GM21367 (cell line): Measurements from ENCODE around the gene MCHR2.
"Not testable (repeated sequence)": the region's sequence is repeated elsewhere in the genome, so short reads cannot be mapped to it uniquely, and the experiment has no call there.

ENCODE experiments used
- ATAC-seq: cut with Tn5 transposase; IDR thresholded peaks from one replicate; pipeline ENCODE4 v1.9.1; 2021; ENCODE audit not compliant: unreplicated experiment

The MCHR2 gene

DNA sequence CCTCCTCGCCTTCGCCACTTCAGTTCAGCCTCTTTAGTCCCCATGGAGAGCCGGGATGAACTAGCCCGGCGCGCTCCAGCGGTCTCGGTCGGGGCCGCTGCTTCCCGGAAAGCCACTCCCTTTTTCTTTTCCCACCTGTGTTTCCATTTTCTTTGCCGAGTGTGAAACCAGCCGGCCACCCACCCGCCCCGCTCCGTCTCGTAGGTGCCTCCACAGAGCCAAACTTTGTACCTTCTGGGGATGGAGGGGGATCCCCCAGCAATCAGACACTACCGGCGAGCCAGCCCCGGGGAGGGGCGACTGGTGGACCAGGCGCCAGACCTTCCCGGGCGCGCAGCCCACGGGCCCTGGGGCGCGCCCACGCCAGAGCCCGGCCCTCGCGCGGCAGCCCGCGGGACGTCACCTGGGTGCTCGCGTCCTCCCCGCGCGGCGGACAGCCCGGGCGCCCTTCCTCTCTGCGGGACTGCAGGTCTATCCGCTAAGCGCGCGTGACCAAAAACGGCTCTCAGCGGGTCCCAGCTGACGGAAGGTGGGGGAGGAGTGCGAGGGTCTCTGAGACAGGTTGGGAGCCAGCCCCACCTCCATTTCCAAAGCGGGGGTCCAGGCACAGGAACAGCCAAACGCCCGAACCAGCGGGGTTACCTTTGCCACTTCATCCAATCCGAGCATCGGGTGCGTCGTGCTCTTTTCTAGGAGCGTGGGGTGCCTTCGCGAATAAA, at the start of gene MCHR2:
TSS of gene MCHR2 (minus strand) at position 691 of the 719 bp plus-strand sequence. CDS start 38,076 bp downstream, outside the sequence.
- ATAC-seq = no peak

DNA sequence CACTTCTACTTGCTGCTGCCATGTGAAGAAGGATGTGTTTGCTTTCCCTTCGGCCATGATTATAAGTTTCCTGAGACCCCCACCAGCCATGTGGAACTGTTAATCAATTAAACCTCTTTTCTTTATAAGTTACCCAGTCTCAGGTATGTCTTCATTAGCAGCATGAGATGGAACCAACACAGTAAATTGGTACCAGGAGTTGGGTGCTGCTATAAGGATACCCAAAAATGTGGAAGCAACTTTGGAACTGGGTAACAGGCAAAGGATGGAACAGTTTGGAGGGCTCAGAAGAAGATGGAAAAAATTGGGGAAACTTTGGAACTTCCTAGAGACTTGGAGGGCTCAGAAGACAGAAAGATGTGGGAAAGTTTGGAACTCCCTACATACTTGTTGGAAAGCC, 44.5 kb upstream of the MCHR2 start:
- ATAC-seq = not testable (repeated sequence)

GRCh38 chr6:100035873-100036653, 42.0 kb upstream of the MCHR2 start:
- peak; percentile 60 for ATAC-seq

- ATAC-seq = no peak
Measured at GRCh38 chr6:100023798-100024197, 29.8 kb upstream of the MCHR2 start.

- no peak for ATAC-seq
Measured at GRCh38 chr6:100022847-100023246, 28.8 kb upstream of the MCHR2 start.

- ATAC-seq = no peak
Measured at GRCh38 chr6:100008857-100009256, 14.8 kb upstream of the MCHR2 start.

- ATAC-seq = peak; percentile 93
Measured at GRCh38 chr6:100001915-100002388, 7.9 kb upstream of the MCHR2 start.

GRCh38 chr6:99997141-99997540, 3.1 kb upstream of the MCHR2 start:
- no peak for ATAC-seq

DNA sequence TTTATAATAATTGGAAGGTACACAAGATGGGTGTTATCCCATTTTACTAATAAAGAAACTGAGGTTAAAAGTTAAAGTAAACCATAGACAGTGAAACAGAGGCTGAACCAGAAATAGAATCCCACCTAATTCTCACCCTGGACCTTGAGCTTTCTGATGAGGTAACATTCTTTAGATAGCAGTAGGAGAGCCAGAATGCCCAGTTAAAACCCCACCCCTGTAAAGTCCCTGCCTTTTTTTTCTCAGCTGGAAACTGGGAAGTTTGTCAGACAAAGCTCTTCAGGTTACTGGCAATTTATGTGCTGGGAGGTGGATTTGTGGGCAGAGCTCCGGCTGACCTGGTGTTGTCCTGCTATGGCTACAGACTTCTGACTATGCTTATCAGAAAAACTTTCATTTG, 1.9 kb upstream of the MCHR2 start:
- ATAC-seq = no peak

DNA sequence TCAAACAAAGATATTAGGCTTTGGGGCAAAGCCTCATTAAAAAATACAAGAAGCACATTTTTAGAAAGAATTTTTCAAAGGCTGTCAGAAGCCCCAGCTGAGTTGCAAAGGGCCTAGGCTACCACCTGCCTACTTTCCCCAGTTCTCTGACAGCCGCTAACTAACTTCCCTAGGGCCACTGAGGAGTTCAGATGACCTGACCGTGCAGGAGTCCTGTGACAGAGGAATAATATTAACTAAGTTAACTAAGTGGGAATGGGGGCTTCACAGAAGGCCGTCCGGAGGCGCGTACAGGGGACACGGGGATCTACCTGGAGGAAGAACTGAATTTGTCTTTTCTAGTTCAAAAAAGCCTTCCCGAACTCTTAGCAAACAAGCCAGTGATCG, 884 bp downstream of the MCHR2 start:
- ATAC-seq = no peak

DNA sequence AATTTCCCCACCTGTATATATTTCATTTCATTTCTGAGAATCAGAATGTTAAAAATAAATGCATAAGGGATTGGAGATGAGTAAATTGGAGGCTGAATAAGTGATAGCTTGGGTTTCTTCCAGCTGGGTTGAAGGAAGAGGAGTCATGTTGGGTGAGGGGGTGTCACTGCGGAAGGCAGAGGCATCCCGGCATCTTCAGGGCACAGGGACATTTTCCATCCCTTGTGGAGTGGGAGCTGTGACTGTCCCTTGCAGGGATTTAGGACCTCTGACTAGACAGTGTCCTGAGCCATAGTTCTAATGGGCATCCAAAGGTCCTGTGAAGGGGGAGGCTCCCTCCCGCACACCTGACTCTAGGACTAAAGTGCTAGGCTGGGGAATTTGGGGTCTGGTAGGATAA, 2.1 kb downstream of the MCHR2 start:
- no peak for ATAC-seq

- no peak for ATAC-seq
Measured at GRCh38 chr6:99980741-99981140, 13.3 kb downstream of the MCHR2 start.

- no peak for ATAC-seq
Measured at GRCh38 chr6:99979953-99980352, 14.1 kb downstream of the MCHR2 start.

DNA sequence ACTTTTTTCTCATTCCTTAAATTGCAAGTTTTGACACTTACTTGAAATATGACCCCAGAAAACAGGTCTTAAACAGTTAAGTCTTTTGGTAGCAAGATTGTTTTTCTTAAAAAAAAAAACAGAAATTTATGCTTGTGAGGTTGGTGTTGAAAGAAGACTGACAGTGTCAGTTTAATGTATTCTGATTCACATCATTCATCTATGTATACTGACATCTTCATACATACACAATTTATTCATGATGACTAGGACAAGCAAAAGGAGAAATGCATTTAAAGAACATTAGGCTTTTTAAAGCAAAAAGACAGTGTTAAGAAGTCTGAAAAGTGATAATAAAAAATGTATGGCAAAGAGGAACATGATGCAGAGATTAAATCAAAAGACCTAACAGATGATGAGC, 27.0 kb downstream of the MCHR2 start:
- ATAC-seq = no peak

GRCh38 chr6:99960027-99960426, 34.0 kb downstream of the MCHR2 start:
- ATAC-seq = no peak

DNA sequence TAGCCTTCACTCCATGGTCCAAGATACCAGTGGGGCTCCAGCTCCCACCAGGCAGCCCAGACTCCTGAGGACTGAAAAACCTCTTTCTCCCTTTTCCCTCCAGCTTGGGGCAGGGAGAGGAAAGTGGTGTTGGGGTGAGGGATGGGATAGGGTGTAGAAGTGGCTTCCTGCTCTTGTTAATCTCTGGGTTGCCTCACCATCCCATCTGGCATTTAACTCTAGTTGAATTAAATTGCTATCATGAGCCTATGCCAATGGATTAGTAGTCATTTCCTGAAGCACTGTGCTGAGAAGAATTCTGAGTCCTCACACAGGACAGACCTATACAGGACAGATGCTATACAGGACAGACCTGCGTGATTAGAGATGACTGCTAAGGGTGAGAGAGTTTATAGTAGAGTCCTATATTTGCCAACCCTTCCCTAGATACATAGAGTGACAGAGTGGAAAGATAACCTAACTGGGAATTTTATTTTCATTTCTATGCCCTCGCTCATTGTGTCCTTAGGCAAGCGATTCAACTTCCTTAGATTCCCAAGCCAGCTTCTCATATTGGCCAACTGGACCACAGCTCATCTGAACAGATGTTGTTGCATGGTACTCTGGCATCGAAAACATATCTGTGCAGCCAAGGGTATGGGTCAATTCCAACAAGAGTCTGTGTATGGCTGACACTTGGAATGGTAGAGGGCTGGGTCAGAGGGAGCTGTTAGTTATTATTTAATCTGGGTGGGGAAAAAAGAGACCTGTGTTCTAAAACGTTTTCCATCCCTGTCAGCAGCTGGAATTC, 42.8 kb downstream of the MCHR2 start:
- no peak for ATAC-seq

DNA sequence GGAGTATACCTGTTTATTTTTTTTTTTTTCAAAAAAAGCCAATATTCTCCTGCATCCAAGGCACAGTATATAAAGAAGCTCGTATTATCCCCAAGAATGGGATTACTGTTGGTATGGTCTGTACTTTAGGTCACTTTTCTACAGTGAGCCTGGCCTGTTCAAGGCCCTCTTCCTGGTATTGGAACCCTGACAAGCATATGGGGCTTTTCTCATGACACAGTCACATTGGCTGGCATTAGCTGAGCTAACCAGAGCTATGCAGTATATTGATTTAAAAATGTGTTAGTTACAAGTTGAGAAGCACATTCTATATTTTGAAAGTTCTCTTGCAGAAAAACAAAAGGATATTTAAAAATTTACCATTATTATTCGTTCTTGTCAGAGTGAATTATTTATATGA, 48.0 kb downstream of the MCHR2 start:
- no peak for ATAC-seq

DNA sequence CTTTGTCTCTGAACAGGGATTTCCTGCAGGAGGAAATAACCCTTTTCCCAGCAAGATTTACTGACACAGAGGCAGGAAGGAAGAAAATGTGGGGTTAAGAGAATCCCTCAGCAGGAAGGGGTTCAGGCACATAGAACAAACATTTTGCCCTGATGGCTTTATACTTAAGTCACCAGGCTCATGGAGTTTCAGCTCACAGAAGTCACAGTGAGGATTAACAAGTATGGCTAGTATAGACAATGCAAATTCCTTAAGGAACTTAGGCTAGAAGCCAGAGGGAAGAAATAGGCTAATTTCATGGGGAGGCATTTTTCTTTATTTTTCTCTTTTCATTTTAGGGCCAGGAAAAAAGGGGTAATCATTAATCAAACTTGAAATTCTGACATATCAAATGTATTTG, 50.2 kb downstream of the MCHR2 start:
- ATAC-seq = no peak

- no peak for ATAC-seq
Measured at GRCh38 chr6:99940582-99940981, 53.4 kb downstream of the MCHR2 start.

- no peak for ATAC-seq
Measured at GRCh38 chr6:99933129-99933528, 60.9 kb downstream of the MCHR2 start.

DNA sequence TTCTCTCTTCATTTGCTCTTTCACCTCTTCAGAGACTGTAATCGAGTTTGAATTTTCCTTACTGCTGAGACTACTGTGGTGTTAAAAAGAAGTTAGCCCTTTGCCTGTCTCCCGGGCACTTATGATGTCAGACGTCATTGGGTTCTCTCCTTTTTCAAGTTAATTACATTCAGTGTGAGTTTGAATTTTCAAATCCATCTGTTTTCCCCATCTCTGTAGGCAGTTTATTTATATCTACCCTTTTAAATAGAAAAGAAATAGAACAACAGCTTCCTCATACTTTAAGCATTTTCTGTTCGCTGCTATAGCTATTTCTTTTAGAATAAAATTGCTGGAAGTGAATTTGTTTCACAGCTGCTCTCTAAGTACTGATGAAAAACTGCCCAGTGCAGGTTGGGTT, 81.4 kb downstream of the MCHR2 start:
- ATAC-seq = no peak
